ENCODE results near the gene TAS2R1.

DNA sequence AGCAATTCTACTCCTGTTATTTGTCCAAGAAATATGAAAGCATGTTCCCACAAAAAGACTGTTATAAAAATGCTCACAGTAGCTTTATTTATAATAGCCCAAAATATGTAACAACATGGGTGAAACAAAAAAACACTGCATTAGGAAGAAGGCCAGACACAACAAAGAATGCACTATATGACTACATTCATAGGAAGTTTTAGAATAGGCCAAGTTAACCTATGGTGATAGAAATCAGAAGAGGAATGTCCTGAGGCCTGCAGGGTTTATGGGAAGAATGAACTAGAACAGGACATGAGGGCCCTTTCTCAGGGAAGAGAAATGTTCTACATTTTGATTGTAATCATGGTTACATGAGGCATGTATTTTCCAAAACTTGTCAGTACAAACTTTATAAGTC lies 24.7 kb upstream of the TAS2R1 start:
- no peak for TF ChIP-seq CBX2 (IDR thresholded peaks at IDR 0.05; ENCODE audit: borderline replicate concordance, low read depth)
- TF ChIP-seq MAFK (IDR thresholded peaks at IDR 0.05; ENCODE audit: partially characterized antibody) = no peak
- TF ChIP-seq CTCF (IDR thresholded peaks at IDR 0.05) = no peak
- no peak for TF ChIP-seq NR3C1 (IDR thresholded peaks at IDR 0.05)
- no peak for TF ChIP-seq CHD2 (IDR thresholded peaks at IDR 0.05; ENCODE audit: low read length, partially characterized antibody)
- no peak for TF ChIP-seq HOXA7 (CRISPR knock-in tag; IDR thresholded peaks at IDR 0.05)
- no peak for TF ChIP-seq EP300 (IDR thresholded peaks at IDR 0.05)
- TF ChIP-seq RNF2 (IDR thresholded peaks at IDR 0.05; ENCODE audit: borderline replicate concordance, low read depth) = no peak
